ENCODE results near the gene NFIA.

GRCh38 chr1:61338899-61339298, 256.5 kb downstream of the NFIA start:
- no peak for TF ChIP-seq EP300 (IDR thresholded peaks at IDR 0.05)
- TF ChIP-seq CTCF (IDR thresholded peaks at IDR 0.05): no peak
- TF ChIP-seq POLR2AphosphoS5 (IDR thresholded peaks at IDR 0.05): no peak
- no peak for TF ChIP-seq POLR2A (IDR thresholded peaks at IDR 0.05; ENCODE audit: low read depth)

Measured in esophagus muscularis mucosa (tissue), 4 donors.